Measurements from ENCODE around the gene GMDS.

GRCh38 chr6:1834207-1834606, 411.2 kb downstream of the GMDS start:
- TF ChIP-seq EZH2phosphoT487 (IDR thresholded peaks at IDR 0.05; ENCODE audit: insufficient read depth, low read depth) (no peak), EZH2 (IDR thresholded peaks at IDR 0.05; ENCODE audit: insufficient read depth, poor library complexity, severe bottlenecking) (no peak)
